Right cardiac atrium (tissue), 5 donors: ENCODE data around the gene SSBP2. TPM values are rescaled to one million over a fixed set of nuclear protein-coding genes. Genes with fewer than 3 reads are reported as not detected.

Source experiments
- ATAC-seq, 2 donors: fragments of 200-7000 bp; cut with Tn5 transposase; one replicate each; pipeline versions ENCODE4 v1.8.0 to v1.9.1; 2020; ENCODE audit warnings: moderate library complexity in 2 of 2, mild to moderate bottlenecking in 1 of 2
- DNase-seq, 3 donors: peaks; one replicate each; pipeline ENCODE4 v3.0.0-alpha.2; 2020
- H3K27ac ChIP-seq: one replicate; pipeline ENCODE4 v1.5.1; 2013; ENCODE audit warnings: mild to moderate bottlenecking, low read length, control low read depth, moderate library complexity
- H3K27me3 ChIP-seq: one replicate; pipeline ENCODE4 v1.6.1; 2013; ENCODE audit not compliant: control insufficient read depth, insufficient read depth
- H3K4me1 ChIP-seq: one replicate; pipeline ENCODE4 v1.6.1; 2013; ENCODE audit warnings: low read length; ENCODE audit not compliant: control insufficient read depth, insufficient read depth
- H3K4me3 ChIP-seq: one replicate; pipeline ENCODE4 v1.5.1; 2013; ENCODE audit warnings: low read length, control low read depth
- H3K9me3 ChIP-seq: one replicate; pipeline ENCODE4 v1.6.1; 2013; ENCODE audit warnings: low read length; ENCODE audit not compliant: control insufficient read depth
- WGBS: extraction: QIAGEN DNeasy Blood & Tissue Kit; methylation state at CpG from one replicate; pipeline ENCODE4 v1.1.7; 2013; 5-methylcytosine and 5-hydroxymethylcytosine counted together
- intact Hi-C, 4 donors: fragments of 100-400 bp; cut with DNase I; formaldehyde crosslinking; loops; one replicate each; pipeline versions ENCODE4 v1.11.0 to v1.14.0; 2022 to 2023
- polyA plus RNA-seq: library from polyadenylated mRNA; stranded (reverse); fragments of 200-250 nt; gene quantifications from one replicate; pipeline ENCODE4 v1.2.3, GENCODE V29; 2013
- total RNA-seq, 4 donors: library from RNA; stranded (reverse); fragmentation: NEBNext Ultra II Directional; extraction: Animal tissue kit (Norgen Biotek cat#: 25700); gene quantifications; one replicate each; pipeline ENCODE4 v1.2.1, GENCODE V29; 2021
- donor health status: healthy with polysubstance abuse.
- donor health status: DM: no; HTN: yes; CAD: no.
- donor health status: DM: no; HTN: no; CAD: no.
- donor health status: DM: no; HTN: yes; CAD: no; lungs with severe emphysema.
- donor health status: DM: yes; HTN: yes; CAD: no.

Gene SSBP2
- total and polyA plus RNA-seq, 5 donors, result 31.9 to 57.8 (median 51.5) TPM

- H3K27me3 ChIP-seq, result no peaks in the 10 kb centered on the region
- H3K4me1 ChIP-seq, result peaks cover 2% of the 10 kb centered on the region
- H3K27ac ChIP-seq, result peak overlapping the region; percentile 56
- no peak overlapping the region for H3K4me3 ChIP-seq
- intact Hi-C loops, result loop anchor here in 1 of 4 donors (10.0 kb wide), 1 partner anchor 409 kb away; no protein-coding TSS in a partner anchor
- 11% methylated on average over 2 of the region's 2 CpGs for WGBS
- no peaks in the 10 kb centered on the region for H3K9me3 ChIP-seq
- ATAC-seq (peak in 1 of 2 donors; percentile 6), DNase-seq (peak in 2 of 3 donors; percentile 30 to 69)
Measured at GRCh38 chr5:81755320-81755719, 4.4 kb upstream of the SSBP2 start.

- no peak for DNase-seq
- intact Hi-C loops, result loop anchor here in 3 of 4 donors (5.0 to 10.0 kb wide), 3 partner anchors 33 to 410 kb away; no protein-coding TSS in a partner anchor
- Histone ChIP-seq H3K4me3 (no peak overlapping the region), H3K27ac (no peak overlapping the region), H3K9me3 (no peaks in the 10 kb centered on the region), H3K4me1 (peaks cover 2% of the 10 kb centered on the region), H3K27me3 (no peaks in the 10 kb centered on the region)
- 64% methylated on average over 2 of the region's 2 CpGs for WGBS
- no peak for ATAC-seq
Measured at GRCh38 chr5:81754621-81755020, 3.7 kb upstream of the SSBP2 start.

DNA sequence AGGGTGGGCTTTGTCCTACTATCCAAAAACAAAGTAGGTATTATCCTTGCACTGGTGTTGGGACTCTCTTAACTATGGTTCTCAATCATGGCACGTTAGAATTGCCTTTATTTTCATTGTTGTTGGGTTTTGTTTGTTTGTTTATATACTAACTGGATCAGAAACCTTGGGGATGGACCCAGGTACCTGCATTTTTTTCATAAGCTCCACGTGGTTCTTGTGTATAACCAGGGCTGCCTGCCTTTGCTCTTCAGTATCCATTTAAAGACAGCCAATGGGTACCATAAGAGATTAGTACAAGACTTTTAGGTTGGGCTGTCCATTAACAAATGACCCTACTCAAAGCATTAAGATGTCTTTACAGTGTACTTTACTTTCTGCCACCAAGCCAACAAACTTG lies 2.5 kb upstream of the SSBP2 start:
- ATAC-seq (no peak), DNase-seq (no peak)
- Histone ChIP-seq H3K27ac (no peak overlapping the region), H3K27me3 (no peaks in the 10 kb centered on the region), H3K4me1 (peaks cover 2% of the 10 kb centered on the region), H3K9me3 (no peaks in the 10 kb centered on the region), H3K4me3 (no peak overlapping the region)
- WGBS, result 78% methylated on average over 2 of the region's 2 CpGs
- intact Hi-C loops, result loop anchor here (2.0 to 10.0 kb wide), 4 partner anchors 34 to 411 kb away; no protein-coding TSS in a partner anchor

DNA sequence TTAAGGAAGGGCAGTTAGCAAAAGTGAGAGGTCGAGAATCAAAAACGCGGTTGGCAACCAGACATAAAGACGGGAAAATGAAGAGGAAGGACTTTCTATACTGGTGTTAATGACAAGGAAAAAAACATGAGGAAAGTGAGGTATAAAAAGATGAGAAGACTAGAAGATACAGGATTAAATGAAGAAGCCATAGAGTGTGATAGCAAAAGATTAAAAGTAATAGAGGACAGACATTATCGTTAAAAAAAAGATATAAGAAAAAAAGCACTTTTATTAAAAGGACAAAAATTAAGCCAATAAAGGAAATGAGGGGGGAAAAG lies 1.7 kb upstream of the SSBP2 start:
- DNase-seq (no peak), ATAC-seq (no peak)
- Histone ChIP-seq H3K27me3 (no peaks in the 10 kb centered on the region), H3K9me3 (no peaks in the 10 kb centered on the region), H3K4me1 (peaks cover 2% of the 10 kb centered on the region), H3K27ac (no peak overlapping the region), H3K4me3 (no peak overlapping the region)
- intact Hi-C loops, result loop anchor here (2.0 to 10.0 kb wide), 4 partner anchors 35 to 412 kb away; no protein-coding TSS in a partner anchor
- 87% methylated on average over 5 of the region's 5 CpGs for WGBS

- peak in 1 of 3 donors; percentile 79 for DNase-seq
- intact Hi-C loops, result loop anchor here (1.0 to 10.0 kb wide), 7 partner anchors 35 to 413 kb away; no protein-coding TSS in a partner anchor
- Histone ChIP-seq H3K4me3 (peak overlapping the region; percentile 91), H3K27ac (peak overlapping the region; percentile 99), H3K9me3 (no peaks in the 10 kb centered on the region), H3K4me1 (peaks cover 2% of the 10 kb centered on the region), H3K27me3 (no peaks in the 10 kb centered on the region)
- 20% methylated on average over 37 of the region's 37 CpGs for WGBS
- ATAC-seq, result no peak
Measured at GRCh38 chr5:81751836-81752643, 1.1 kb upstream of the SSBP2 start.

- Histone ChIP-seq H3K9me3 (no peaks in the 10 kb centered on the region), H3K27ac (peak overlapping the region; percentile 65), H3K4me1 (peaks cover 2% of the 10 kb centered on the region), H3K27me3 (no peaks in the 10 kb centered on the region), H3K4me3 (peak overlapping the region; percentile 91)
- WGBS, result under 1% methylated on average over 90 of the region's 90 CpGs
- intact Hi-C loops, result loop anchor here in 3 of 4 donors (1.0 to 10.0 kb wide), 6 partner anchors 36 to 414 kb away; no protein-coding TSS in a partner anchor
- peak in 2 of 3 donors; percentile 67 to 75 for DNase-seq
- ATAC-seq, result no peak
Measured at GRCh38 chr5:81750308-81751008, 439 bp downstream of the SSBP2 start.

DNA sequence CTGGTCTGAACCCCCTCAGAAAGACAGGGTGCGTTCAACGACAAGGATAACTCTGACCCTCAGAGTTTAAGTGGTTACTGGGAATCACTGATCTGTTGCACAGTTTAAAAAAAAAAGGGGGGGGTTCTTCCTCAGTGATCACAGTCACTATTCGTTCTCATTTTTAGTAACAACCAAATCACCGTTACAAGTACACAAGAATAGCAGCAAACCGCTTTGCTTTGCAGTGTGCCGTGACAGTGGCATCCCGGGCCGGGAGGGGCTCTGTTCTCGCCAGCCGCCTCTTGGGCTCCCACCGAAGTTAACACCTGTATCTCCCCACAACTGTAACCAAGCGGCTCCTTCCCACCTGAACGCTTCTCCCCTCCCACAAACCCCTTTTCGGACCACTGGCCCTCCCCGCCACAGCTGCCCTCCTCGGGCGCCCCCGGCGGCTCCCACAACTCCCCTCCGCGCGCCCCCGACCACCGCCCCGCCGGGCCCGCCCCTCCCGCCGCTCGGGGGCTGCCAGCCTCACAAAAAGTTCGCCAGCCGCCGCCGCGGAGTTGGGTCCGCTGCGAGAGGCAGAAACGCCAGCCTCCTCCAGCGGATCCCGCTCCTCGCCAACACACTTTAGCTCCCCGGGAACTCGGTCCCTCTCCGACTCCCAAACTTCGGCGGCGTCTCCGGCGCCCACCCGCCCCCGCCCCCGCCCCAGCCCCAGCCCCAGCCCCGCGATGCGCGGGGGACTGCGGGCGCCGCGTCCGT lies 1.2 kb downstream of the SSBP2 start:
- peak overlapping the region; percentile 91 for H3K4me3 ChIP-seq
- H3K27ac ChIP-seq, result peak overlapping the region; percentile 54
- 1% methylated on average over 61 of the region's 61 CpGs for WGBS
- DNase-seq (peak; percentile 42 to 84 (median 79)), ATAC-seq (no peak)
- no peaks in the 10 kb centered on the region for H3K4me1 ChIP-seq
- intact Hi-C loops, result loop anchor here (2.0 to 10.0 kb wide), 8 partner anchors 37 to 415 kb away; no protein-coding TSS in a partner anchor
- no peaks in the 10 kb centered on the region for H3K9me3 ChIP-seq
- no peaks in the 10 kb centered on the region for H3K27me3 ChIP-seq

GRCh38 chr5:81749192-81749560 lies 1.7 kb downstream of the SSBP2 start:
- ATAC-seq (no peak), DNase-seq (no peak)
- Histone ChIP-seq H3K4me1 (no peaks in the 10 kb centered on the region), H3K4me3 (peak overlapping the region; percentile 91), H3K27me3 (no peaks in the 10 kb centered on the region), H3K27ac (peak overlapping the region; percentile 54), H3K9me3 (no peaks in the 10 kb centered on the region)
- 7% methylated on average over 6 of the region's 6 CpGs for WGBS
- intact Hi-C loops, result loop anchor here in 2 of 4 donors (5.0 to 10.0 kb wide), 3 partner anchors 234 to 322 kb away; no protein-coding TSS in a partner anchor

DNA sequence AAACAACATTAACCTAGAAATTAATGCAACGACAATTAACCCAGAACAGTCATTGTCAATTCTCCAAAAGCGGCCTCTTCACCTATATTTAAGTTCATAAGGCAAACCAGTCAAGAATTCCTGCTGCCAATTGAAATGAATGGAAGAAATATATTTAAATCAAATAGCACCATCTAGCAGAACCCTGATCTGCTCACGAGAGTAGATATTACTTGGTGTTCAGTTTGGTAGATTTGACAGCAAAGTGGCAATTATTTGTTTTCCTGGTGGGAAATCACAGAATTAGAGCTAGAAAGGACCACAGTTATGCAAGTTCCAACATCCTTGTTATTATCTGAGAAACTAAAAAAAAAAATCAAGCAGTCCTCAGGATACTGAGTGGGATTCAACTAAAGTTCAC lies 2.3 kb downstream of the SSBP2 start:
- Histone ChIP-seq H3K4me3 (no peak overlapping the region), H3K27me3 (no peaks in the 10 kb centered on the region), H3K4me1 (no peaks in the 10 kb centered on the region), H3K27ac (no peak overlapping the region), H3K9me3 (no peaks in the 10 kb centered on the region)
- intact Hi-C loops, result loop anchor here in 2 of 4 donors (5.0 to 10.0 kb wide), 3 partner anchors 234 to 321 kb away; no protein-coding TSS in a partner anchor
- DNase-seq (no peak), ATAC-seq (no peak)
- 60% methylated on average over 3 of the region's 3 CpGs for WGBS

DNA sequence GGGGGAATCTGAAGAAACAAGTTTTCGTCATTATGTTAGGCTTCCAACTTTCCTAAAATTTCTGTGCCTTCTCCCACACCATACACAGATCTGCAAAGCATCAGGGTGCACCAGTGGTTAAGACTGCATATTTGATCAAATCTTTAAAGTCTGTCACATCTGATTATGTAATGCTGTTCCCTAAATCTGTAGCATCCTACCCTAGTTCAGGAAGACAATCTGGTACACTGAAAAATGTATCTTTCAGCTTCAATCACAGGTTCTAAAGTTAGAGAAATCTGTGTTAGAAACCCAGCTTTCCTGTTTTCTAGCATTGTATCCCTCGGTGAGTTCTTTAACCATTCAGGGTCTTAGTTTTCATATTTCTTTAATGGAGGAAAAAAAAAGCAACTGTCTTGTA lies 3.9 kb downstream of the SSBP2 start:
- 59% methylated on average over 2 of the region's 2 CpGs for WGBS
- H3K9me3 ChIP-seq, result no peaks in the 10 kb centered on the region
- H3K4me3 ChIP-seq, result no peak overlapping the region
- ATAC-seq (no peak), DNase-seq (no peak)
- intact Hi-C loops, result loop anchor here in 2 of 4 donors (5.0 to 10.0 kb wide), 3 partner anchors 232 to 320 kb away; no protein-coding TSS in a partner anchor
- no peaks in the 10 kb centered on the region for H3K4me1 ChIP-seq
- no peak overlapping the region for H3K27ac ChIP-seq
- no peaks in the 10 kb centered on the region for H3K27me3 ChIP-seq
